ENCODE measurements around the gene PRDM4. TPM values are rescaled to one million over a fixed set of nuclear protein-coding genes. Genes with fewer than 3 reads are reported as not detected.
"Not testable (repeated sequence)": the region's sequence is repeated elsewhere in the genome, so short reads cannot be mapped to it uniquely, and the experiment has no call there.

Gene PRDM4
- total RNA-seq, 1 donor from 2014 or later = 25.4 TPM

DNA sequence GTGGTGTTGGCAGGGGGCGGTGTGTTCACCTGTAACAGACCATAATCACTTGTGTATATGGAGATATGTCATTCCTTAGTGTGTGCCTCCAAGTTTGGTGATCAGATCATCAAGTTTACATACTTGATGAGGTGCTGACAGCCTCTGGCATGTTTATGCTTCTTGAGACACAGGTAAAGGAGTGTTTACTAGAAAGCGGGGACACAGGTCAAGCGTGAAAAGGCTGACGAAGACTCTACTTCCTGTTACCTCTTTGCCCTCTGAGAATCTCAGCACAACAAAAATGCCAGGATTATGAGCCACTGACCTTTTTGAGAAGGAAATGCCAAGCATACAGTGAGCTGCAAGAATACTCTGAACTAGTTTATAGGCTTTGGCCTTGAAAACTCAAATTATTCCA lies 29.6 kb downstream of the PRDM4 start:
- intact Hi-C loops (cut with DNase I) = no loop called here
- Histone ChIP-seq H3K4me3 (no peak overlapping the region), H3K27ac (no peak overlapping the region), H3K4me1 (no peaks in the 10 kb centered on the region), H3K9me3 (no peaks in the 10 kb centered on the region), H3K27me3 (ENCODE audit: low read depth) (no peaks in the 10 kb centered on the region), H3K36me3 (peaks cover 43% of the 10 kb centered on the region)
- DNase-seq = no peak
- no peak for ATAC-seq
- TF ChIP-seq, protein P1, sequence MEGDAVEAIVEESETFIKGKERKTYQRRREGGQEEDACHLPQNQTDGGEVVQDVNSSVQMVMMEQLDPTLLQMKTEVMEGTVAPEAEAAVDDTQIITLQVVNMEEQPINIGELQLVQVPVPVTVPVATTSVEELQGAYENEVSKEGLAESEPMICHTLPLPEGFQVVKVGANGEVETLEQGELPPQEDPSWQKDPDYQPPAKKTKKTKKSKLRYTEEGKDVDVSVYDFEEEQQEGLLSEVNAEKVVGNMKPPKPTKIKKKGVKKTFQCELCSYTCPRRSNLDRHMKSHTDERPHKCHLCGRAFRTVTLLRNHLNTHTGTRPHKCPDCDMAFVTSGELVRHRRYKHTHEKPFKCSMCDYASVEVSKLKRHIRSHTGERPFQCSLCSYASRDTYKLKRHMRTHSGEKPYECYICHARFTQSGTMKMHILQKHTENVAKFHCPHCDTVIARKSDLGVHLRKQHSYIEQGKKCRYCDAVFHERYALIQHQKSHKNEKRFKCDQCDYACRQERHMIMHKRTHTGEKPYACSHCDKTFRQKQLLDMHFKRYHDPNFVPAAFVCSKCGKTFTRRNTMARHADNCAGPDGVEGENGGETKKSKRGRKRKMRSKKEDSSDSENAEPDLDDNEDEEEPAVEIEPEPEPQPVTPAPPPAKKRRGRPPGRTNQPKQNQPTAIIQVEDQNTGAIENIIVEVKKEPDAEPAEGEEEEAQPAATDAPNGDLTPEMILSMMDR (IDR thresholded peaks at IDR 0.05) = no peak

DNA sequence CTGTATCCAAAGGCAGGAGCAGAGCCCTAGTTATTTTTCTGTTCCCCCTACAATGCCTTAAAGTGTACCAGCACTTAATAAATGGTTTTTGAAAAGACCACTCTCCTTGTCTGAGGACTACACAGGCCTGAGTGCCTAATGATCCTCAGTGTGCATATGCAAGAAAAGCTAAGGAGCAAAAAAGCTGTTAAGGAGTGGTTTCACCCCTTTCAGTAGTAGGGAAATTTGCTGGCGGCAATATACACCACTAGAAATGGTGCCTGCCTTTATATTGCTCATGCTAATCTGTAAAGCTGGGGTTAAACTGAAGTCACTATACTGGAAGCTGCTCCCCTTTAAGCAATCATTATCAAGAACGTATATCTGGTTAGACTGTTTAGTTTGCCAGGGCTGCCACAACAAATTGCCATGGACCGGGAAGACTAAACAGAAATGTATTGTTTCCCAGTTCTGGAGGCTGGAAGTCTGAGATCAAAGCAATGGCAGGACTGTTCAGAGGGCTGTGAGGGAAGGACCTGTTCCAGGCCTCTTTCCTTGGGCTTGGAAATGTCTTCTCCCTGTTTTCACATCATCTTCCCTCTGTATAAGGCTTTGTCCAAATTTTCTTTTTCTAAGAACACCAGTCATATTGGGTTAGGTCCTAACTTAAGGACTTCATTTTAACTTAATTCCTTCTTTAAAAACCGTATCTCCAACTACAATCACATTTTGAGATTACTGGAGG lies 30.2 kb downstream of the PRDM4 start:
- no peak overlapping the region for H3K27ac ChIP-seq
- ATAC-seq (no peak), DNase-seq (no peak)
- H3K9me3 ChIP-seq = no peaks in the 10 kb centered on the region
- TF ChIP-seq, protein P1 (IDR thresholded peaks at IDR 0.05) = no peak
- peaks cover 37% of the 10 kb centered on the region for H3K36me3 ChIP-seq
- no peak overlapping the region for H3K4me3 ChIP-seq
- intact Hi-C loops (cut with DNase I) = no loop called here
- H3K4me1 ChIP-seq = no peaks in the 10 kb centered on the region
- H3K27me3 ChIP-seq (ENCODE audit: low read depth) = no peaks in the 10 kb centered on the region

DNA sequence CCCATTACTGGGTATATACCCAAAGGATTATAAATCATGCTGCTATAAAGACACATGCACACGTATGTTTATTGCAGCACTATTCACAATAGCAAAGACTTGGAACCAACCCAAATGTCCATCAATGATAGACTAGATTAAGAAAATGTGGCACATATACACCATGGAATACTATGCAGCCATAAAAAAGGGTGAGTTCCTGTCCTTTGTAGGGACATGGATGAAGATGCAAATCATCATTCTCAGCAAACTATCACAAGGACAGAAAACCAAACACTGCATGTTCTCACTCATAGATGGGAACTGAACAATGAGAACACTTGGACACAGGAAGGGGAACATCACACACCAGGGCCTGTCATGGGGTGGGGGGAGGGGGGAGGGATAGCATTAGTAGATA lies 33.2 kb downstream of the PRDM4 start:
- ATAC-seq; H3K27ac ChIP-seq; intact Hi-C loops (cut with DNase I); H3K4me3 ChIP-seq; DNase-seq; H3K36me3 ChIP-seq; H3K4me1 ChIP-seq; H3K9me3 ChIP-seq; H3K27me3 ChIP-seq (ENCODE audit: low read depth): not testable (repeated sequence)

DNA sequence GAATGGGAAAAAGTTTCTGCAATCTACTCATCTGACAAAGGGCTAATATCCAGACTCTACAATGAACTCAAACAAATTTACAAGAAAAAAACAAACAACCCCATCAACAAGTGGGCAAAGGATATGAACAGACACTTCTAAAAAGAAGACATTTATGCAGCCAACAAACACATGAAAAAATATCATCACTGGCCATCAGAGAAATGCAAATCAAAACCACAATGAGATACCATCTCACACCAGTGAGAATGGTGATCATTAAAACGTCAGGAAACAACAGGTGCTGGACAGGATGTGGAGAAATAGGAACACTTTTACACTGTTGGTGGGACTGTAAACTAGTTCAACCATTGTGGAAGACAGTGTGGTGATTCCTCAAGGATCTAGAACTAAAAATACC lies 33.6 kb downstream of the PRDM4 start:
- H3K4me3 ChIP-seq; H3K36me3 ChIP-seq; H3K4me1 ChIP-seq; H3K9me3 ChIP-seq; ATAC-seq; H3K27ac ChIP-seq; DNase-seq; intact Hi-C loops (cut with DNase I); H3K27me3 ChIP-seq (ENCODE audit: low read depth): not testable (repeated sequence)

DNA sequence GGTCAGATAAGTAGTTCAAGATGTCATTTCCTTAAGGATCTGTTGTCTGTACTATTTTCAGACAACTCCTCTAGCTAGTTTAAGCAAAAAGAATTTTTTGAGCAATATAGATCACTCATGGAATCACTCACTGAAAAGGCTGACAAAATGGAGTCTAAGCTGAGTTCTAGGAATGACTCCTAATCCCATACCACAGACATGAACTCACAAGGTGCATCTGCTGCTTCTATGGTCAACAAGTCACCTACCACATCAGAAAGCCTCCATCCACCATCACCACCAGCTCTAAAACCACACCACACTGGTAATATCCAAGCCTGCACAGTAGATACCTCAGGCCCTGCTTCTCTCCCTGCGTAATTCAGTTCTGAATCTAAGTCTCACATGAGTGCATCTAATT lies 42.3 kb downstream of the PRDM4 start:
- ATAC-seq (no peak), DNase-seq (no peak)
- peaks cover 28% of the 10 kb centered on the region for H3K36me3 ChIP-seq
- H3K27me3 ChIP-seq (ENCODE audit: low read depth) = no peaks in the 10 kb centered on the region
- H3K4me1 ChIP-seq = no peaks in the 10 kb centered on the region
- H3K27ac ChIP-seq = no peak overlapping the region
- H3K4me3 ChIP-seq = no peak overlapping the region
- H3K9me3 ChIP-seq = no peaks in the 10 kb centered on the region
- intact Hi-C loops (cut with DNase I) = no loop called here
- TF ChIP-seq, protein P1 (IDR thresholded peaks at IDR 0.05) = no peak

DNA sequence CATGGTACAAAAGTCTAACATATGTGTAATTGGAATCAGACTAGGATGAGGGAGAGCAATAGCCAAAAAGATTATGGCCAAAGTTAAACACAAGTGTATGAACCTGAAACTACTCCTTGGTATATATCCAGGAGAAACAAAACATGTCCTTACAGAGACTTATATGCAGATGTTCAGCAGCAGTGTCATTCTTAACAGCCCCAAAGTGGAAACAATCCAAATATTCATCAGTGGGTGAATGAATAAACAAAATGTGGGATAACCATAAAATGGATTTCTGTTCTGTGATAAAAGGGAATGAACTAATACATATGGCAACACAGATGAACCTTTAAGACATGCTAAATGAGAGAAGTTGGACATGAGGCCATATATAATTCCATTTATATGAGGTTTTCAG lies 45.2 kb downstream of the PRDM4 start:
- no peaks in the 10 kb centered on the region for H3K27me3 ChIP-seq (ENCODE audit: low read depth)
- TF ChIP-seq, protein P1 (IDR thresholded peaks at IDR 0.05) = no peak
- no peak overlapping the region for H3K4me3 ChIP-seq
- no peaks in the 10 kb centered on the region for H3K9me3 ChIP-seq
- intact Hi-C loops (cut with DNase I) = no loop called here
- ATAC-seq (no peak), DNase-seq (no peak)
- H3K4me1 ChIP-seq = no peaks in the 10 kb centered on the region
- peaks cover 57% of the 10 kb centered on the region for H3K36me3 ChIP-seq
- no peak overlapping the region for H3K27ac ChIP-seq

DNA sequence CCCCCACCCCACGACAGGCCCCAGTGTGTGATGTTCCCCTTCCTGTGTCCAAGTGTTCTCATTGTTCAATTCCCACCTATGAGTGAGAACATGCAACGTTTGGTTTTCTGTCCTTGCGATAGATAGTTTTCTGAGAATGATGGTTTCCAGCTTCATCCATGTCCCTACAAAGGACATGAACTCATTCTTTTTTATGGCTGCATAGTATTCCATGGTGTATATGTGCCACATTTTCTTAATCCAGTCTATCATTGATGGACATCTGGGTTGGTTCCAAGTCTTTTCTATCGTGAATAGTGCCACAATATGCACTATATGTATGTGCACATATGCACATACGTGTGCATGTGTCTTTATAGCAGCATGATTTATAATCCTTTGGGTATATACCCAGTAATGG lies 55.4 kb downstream of the PRDM4 start:
- H3K9me3 ChIP-seq; H3K4me3 ChIP-seq; H3K27me3 ChIP-seq (ENCODE audit: low read depth); DNase-seq; H3K27ac ChIP-seq; H3K4me1 ChIP-seq; intact Hi-C loops (cut with DNase I); ATAC-seq: not testable (repeated sequence)
- H3K36me3 ChIP-seq = peaks cover 83% of the 10 kb centered on the region
